ENCODE measurements around the gene GNAO1. TPM values are rescaled to one million over a fixed set of nuclear protein-coding genes. Genes with fewer than 3 reads are reported as not detected.
A peak's percentile ranks its signal among the peaks of the same experiment; 100 is the strongest.

Gene GNAO1
- polyA plus RNA-seq, 1 of the 3 experiments (the other 2 are of a cell fraction): 0.30 TPM

GRCh38 chr16:56355221-56355620 lies 163.9 kb downstream of the GNAO1 start:
- CTCF ChIA-PET: interaction anchor here (0.7 to 2.7 kb wide), 8 partner anchors 14 to 890 kb away, joined by 3 to 42 read pairs (median 12); no protein-coding TSS in a partner anchor
- peak; percentile 12 for DNase-seq

DNA sequence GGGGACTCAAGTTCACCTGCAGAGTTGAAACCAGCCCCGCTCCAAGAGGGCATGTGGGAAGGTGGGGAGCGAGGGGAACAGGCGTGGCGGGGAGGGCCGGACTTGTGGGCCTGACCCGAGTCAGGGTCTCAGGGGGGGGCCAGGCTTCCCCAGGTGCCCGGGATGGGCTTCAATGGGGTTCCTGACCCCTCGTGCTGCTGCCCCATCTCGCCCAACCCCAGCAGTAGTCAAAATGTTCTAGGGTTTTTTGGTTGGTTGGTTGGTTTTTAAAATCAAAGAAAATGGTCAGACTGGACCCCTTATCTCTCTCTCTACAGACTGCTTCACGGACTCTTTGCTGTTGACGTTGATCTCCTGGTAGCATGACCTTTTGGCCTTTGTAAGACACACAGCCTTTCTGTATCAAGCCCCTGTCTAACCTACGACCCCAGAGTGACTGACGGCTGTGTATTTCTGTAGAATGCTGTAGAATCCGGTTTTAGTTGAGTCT lies 164.5 kb downstream of the GNAO1 start:
- Histone ChIP-seq H3F3A (replicated peaks; ENCODE audit: insufficient read depth) (no peaks in the 10 kb centered on the region), H3K9me3 (no peaks in the 10 kb centered on the region), H3K79me2 (ENCODE audit: insufficient read depth) (no peaks in the 10 kb centered on the region), H3K27ac (ENCODE audit: low read depth in 2 of 2, low read length in 1 of 2) (peak overlapping the region in 1 of 2 experiments; percentile 25; a peak in 1 of 4 replicates), H3K9ac (no peak overlapping the region), H4K20me1 (ENCODE audit: insufficient read depth) (no peaks in the 10 kb centered on the region), H3K27me3 (ENCODE audit: insufficient read depth) (no peaks in the 10 kb centered on the region), H3K36me3 (replicated peaks in 1 of 2; ENCODE audit: control insufficient read depth in 1 of 2, insufficient read depth in 2 of 2, low read length in 1 of 2) (peaks cover 0 to 3% of the 10 kb centered on the region in 2 experiments), H3K4me2 (no peak overlapping the region), H2AFZ (ENCODE audit: low read depth) (peak overlapping the region; percentile 41; the same call in 1 of the 2 replicates), H3K4me3 (ENCODE audit: low read depth in 2 of 2, low read length in 1 of 2) (no peak overlapping the region), H3K9me2 (no peaks in the 10 kb centered on the region), H3K4me1 (ENCODE audit: control insufficient read depth in 1 of 2, insufficient read depth in 2 of 2, low read depth in 1 of 2, low read length in 1 of 2) (peaks cover 0 to 8% of the 10 kb centered on the region in 2 experiments; a peak in 2 of 4 replicates)
- TF ChIP-seq JUND (IDR thresholded peaks at IDR 0.05): no peak
- no peak for TF ChIP-seq YY1 (IDR thresholded peaks at IDR 0.05; ENCODE audit: low read depth)
- TF ChIP-seq RFX5 (IDR thresholded peaks at IDR 0.05; ENCODE audit: low read length): no peak
- no peak for TF ChIP-seq IRF3 (IDR thresholded peaks at IDR 0.05; ENCODE audit: low read depth, low read length)
- TF ChIP-seq FOSL2 (IDR thresholded peaks at IDR 0.05; ENCODE audit: borderline replicate concordance, low read depth): no peak
- TF ChIP-seq REST (IDR thresholded peaks at IDR 0.05; ENCODE audit: low read depth, low read length): no peak
- TF ChIP-seq FOXJ3 (CRISPR knock-in tag; IDR thresholded peaks at IDR 0.05): no peak
- TF ChIP-seq CHD2 (IDR thresholded peaks at IDR 0.05; ENCODE audit: low read length, partially characterized antibody): no peak
- TF ChIP-seq, protein P1, sequence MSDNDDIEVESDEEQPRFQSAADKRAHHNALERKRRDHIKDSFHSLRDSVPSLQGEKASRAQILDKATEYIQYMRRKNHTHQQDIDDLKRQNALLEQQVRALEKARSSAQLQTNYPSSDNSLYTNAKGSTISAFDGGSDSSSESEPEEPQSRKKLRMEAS (IDR thresholded peaks at IDR 0.05; ENCODE audit: low read depth): no peak
- TF ChIP-seq GABPA (IDR thresholded peaks at IDR 0.05; ENCODE audit: low read depth): no peak
- TF ChIP-seq MXI1 (IDR thresholded peaks at IDR 0.05; ENCODE audit: low read depth, low read length): no peak
- TF ChIP-seq, protein P2, sequence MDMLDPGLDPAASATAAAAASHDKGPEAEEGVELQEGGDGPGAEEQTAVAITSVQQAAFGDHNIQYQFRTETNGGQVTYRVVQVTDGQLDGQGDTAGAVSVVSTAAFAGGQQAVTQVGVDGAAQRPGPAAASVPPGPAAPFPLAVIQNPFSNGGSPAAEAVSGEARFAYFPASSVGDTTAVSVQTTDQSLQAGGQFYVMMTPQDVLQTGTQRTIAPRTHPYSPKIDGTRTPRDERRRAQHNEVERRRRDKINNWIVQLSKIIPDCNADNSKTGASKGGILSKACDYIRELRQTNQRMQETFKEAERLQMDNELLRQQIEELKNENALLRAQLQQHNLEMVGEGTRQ (IDR thresholded peaks at IDR 0.05; ENCODE audit: borderline replicate concordance, low read depth, low read length): no peak
- no peak for TF ChIP-seq MEF2A (IDR thresholded peaks at IDR 0.05; ENCODE audit: borderline replicate concordance, low read depth)
- WGBS (ENCODE audit: low lambda C conversion rate): 83% methylated on average over 13 of the region's 14 CpGs
- peak; percentile 37 for DNase-seq
- ChIA-PET POLR2A (no interaction called here), CTCF (interaction anchor here (0.7 to 2.7 kb wide), 43 partner anchors 8 to 891 kb away, joined by 3 to 50 read pairs (median 5); partner anchors contain the start of gene CES5A)

More at GRCh38 chr16:56355221-56355620, 163.9 kb downstream of the GNAO1 start:
- H2AFZ ChIP-seq (ENCODE audit: low read depth): no peak overlapping the region
- TF ChIP-seq PBX3 (IDR thresholded peaks at IDR 0.05) (no peak), NFIC (IDR thresholded peaks at IDR 0.05; ENCODE audit: borderline replicate concordance) (no peak)
- H3K4me2 ChIP-seq: no peak overlapping the region
- H3K9me3 ChIP-seq: no peaks in the 10 kb centered on the region
- H3K27ac ChIP-seq (ENCODE audit: low read depth in 2 of 2, low read length in 1 of 2): no peak overlapping the region
- no peaks in the 10 kb centered on the region for H3K27me3 ChIP-seq (ENCODE audit: insufficient read depth)
- no peaks in the 10 kb centered on the region for H3K9me2 ChIP-seq
- no peaks in the 10 kb centered on the region for H3F3A ChIP-seq (replicated peaks; ENCODE audit: insufficient read depth)
- WGBS (ENCODE audit: low lambda C conversion rate): 89% methylated on average over 9 of the region's 9 CpGs
- H3K36me3 ChIP-seq (replicated peaks in 1 of 2; ENCODE audit: control insufficient read depth in 1 of 2, insufficient read depth in 2 of 2, low read length in 1 of 2): no peaks in the 10 kb centered on the region
- POLR2A ChIA-PET: no interaction called here
- no peaks in the 10 kb centered on the region for H3K79me2 ChIP-seq (ENCODE audit: insufficient read depth)
- H4K20me1 ChIP-seq (ENCODE audit: insufficient read depth): no peaks in the 10 kb centered on the region
- H3K4me1 ChIP-seq (ENCODE audit: control insufficient read depth in 1 of 2, insufficient read depth in 2 of 2, low read depth in 1 of 2, low read length in 1 of 2): peaks cover 0 to 8% of the 10 kb centered on the region in 2 experiments; a peak in 2 of 4 replicates
- H3K9ac ChIP-seq: no peak overlapping the region
- H3K4me3 ChIP-seq (ENCODE audit: low read depth in 2 of 2, low read length in 1 of 2): no peak overlapping the region
